ENCODE results near the gene OR2J1.

DNA sequence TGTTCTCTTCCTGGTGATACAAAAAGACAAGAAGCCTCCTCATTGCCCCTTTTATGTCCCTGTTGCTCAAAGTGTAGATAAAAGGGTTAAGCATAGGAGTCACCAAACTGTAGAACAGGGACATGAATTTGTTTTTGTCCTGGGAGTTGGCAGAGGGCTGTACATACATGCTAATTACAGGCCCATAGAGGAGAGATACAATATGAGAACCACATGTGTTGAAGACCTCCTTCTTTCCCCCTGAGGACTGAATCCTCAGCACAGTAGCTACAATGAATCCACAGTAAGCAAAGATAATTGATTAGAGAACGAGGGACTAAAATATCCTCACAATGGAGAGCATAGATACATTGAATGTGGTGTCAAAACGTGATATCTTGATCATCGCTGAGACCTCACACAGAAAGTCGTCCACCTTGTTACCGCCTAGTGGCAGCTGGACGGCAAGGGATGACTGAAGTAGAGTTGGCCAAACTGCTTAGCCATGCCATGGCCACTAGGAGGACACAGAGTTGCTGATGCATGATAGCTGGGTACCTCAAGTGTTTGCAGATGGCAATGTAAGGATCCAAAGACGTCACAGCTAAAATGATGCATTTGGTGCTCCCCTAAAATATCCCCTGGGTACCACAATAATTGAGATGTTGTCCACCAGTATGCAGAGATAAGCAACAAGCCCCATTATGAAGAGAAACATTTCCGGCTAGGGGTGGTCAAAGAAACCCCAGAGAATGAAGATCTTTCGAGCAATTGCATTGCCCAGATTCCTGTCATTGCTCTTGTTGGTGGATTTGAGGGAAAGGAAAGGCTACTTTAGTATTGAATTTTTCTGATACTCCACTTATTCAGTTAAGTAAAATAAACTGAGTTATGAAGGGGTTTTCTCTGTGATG is 27.2 kb upstream of the OR2J1 start:
- TF ChIP-seq, protein P1, sequence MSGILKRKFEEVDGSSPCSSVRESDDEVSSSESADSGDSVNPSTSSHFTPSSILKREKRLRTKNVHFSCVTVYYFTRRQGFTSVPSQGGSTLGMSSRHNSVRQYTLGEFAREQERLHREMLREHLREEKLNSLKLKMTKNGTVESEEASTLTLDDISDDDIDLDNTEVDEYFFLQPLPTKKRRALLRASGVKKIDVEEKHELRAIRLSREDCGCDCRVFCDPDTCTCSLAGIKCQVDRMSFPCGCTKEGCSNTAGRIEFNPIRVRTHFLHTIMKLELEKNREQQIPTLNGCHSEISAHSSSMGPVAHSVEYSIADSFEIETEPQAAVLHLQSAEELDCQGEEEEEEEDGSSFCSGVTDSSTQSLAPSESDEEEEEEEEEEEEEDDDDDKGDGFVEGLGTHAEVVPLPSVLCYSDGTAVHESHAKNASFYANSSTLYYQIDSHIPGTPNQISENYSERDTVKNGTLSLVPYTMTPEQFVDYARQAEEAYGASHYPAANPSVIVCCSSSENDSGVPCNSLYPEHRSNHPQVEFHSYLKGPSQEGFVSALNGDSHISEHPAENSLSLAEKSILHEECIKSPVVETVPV (CRISPR knock-in tag; IDR thresholded peaks at IDR 0.05) = no peak
- TF ChIP-seq ARNTL (CRISPR knock-in tag; IDR thresholded peaks at IDR 0.05; ENCODE audit: borderline replicate concordance, low read depth) (no peak), ZFP30 (CRISPR knock-in tag; IDR thresholded peaks at IDR 0.05) (no peak), GLIS3 (CRISPR knock-in tag; IDR thresholded peaks at IDR 0.05) (no peak), ZC3H10 (CRISPR knock-in tag; IDR thresholded peaks at IDR 0.05) (no peak), ZNF8 (CRISPR knock-in tag; IDR thresholded peaks at IDR 0.05) (no peak), SNAI2 (CRISPR knock-in tag; IDR thresholded peaks at IDR 0.05) (no peak), TCF4 (CRISPR knock-in tag; IDR thresholded peaks at IDR 0.05; ENCODE audit: borderline replicate concordance) (no peak), TOX (CRISPR knock-in tag; IDR thresholded peaks at IDR 0.05; ENCODE audit: borderline replicate concordance) (no peak), BACH2 (CRISPR knock-in tag; IDR thresholded peaks at IDR 0.05; ENCODE audit: borderline replicate concordance) (no peak), ZNF565 (CRISPR knock-in tag; conservative IDR thresholded peaks at IDR 0.05; ENCODE audit: low read depth) (no peak)
- TF ChIP-seq, protein P2, sequence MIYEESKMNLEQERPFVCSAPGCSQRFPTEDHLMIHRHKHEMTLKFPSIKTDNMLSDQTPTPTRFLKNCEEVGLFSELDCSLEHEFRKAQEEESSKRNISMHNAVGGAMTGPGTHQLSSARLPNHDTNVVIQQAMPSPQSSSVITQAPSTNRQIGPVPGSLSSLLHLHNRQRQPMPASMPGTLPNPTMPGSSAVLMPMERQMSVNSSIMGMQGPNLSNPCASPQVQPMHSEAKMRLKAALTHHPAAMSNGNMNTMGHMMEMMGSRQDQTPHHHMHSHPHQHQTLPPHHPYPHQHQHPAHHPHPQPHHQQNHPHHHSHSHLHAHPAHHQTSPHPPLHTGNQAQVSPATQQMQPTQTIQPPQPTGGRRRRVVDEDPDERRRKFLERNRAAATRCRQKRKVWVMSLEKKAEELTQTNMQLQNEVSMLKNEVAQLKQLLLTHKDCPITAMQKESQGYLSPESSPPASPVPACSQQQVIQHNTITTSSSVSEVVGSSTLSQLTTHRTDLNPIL (CRISPR knock-in tag; IDR thresholded peaks at IDR 0.05; ENCODE audit: low read depth) = no peak
- TF ChIP-seq, protein P3, sequence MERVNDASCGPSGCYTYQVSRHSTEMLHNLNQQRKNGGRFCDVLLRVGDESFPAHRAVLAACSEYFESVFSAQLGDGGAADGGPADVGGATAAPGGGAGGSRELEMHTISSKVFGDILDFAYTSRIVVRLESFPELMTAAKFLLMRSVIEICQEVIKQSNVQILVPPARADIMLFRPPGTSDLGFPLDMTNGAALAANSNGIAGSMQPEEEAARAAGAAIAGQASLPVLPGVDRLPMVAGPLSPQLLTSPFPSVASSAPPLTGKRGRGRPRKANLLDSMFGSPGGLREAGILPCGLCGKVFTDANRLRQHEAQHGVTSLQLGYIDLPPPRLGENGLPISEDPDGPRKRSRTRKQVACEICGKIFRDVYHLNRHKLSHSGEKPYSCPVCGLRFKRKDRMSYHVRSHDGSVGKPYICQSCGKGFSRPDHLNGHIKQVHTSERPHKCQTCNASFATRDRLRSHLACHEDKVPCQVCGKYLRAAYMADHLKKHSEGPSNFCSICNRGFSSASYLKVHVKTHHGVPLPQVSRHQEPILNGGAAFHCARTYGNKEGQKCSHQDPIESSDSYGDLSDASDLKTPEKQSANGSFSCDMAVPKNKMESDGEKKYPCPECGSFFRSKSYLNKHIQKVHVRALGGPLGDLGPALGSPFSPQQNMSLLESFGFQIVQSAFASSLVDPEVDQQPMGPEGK (CRISPR knock-in tag; IDR thresholded peaks at IDR 0.05; ENCODE audit: borderline replicate concordance) = no peak
- TF ChIP-seq, protein P4, sequence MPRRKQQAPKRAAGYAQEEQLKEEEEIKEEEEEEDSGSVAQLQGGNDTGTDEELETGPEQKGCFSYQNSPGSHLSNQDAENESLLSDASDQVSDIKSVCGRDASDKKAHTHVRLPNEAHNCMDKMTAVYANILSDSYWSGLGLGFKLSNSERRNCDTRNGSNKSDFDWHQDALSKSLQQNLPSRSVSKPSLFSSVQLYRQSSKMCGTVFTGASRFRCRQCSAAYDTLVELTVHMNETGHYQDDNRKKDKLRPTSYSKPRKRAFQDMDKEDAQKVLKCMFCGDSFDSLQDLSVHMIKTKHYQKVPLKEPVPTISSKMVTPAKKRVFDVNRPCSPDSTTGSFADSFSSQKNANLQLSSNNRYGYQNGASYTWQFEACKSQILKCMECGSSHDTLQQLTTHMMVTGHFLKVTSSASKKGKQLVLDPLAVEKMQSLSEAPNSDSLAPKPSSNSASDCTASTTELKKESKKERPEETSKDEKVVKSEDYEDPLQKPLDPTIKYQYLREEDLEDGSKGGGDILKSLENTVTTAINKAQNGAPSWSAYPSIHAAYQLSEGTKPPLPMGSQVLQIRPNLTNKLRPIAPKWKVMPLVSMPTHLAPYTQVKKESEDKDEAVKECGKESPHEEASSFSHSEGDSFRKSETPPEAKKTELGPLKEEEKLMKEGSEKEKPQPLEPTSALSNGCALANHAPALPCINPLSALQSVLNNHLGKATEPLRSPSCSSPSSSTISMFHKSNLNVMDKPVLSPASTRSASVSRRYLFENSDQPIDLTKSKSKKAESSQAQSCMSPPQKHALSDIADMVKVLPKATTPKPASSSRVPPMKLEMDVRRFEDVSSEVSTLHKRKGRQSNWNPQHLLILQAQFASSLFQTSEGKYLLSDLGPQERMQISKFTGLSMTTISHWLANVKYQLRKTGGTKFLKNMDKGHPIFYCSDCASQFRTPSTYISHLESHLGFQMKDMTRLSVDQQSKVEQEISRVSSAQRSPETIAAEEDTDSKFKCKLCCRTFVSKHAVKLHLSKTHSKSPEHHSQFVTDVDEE (CRISPR knock-in tag; IDR thresholded peaks at IDR 0.05) = no peak

All from SK-N-SH treated with all-trans-retinoic acid at 6 μM for 48 hours (cell line).